K562 (cell line): ENCODE results near the gene IGDCC3. TPM values are rescaled to one million over a fixed set of nuclear protein-coding genes. Genes with fewer than 3 reads are reported as not detected.

Experiments used
- ATAC-seq: fragments of 200-7000 bp; cut with Tn5 transposase; 3 replicates; pipeline ENCODE4 v1.9.1; 2020; ENCODE audit warnings: moderate library complexity
- BruUV-seq: library from RNA; stranded (reverse); fragments of 400-500 nt; replicated peaks from 2 replicates; lab custom pipeline; 2021; lab: Mats Ljungman, UMichigan
- CTCF ChIA-PET: fragments of 300-600 bp; formaldehyde crosslinking; extraction: SDS; loops from one replicate; lab custom pipeline; 2021; ENCODE audit warnings: low intra/inter-chr PET ratio; lab: Yijun Ruan, JAX
- POLR2A ChIA-PET: fragments of 300-600, 350-650 bp; sonication (Branson Sonifier 250); formaldehyde crosslinking; extraction: SDS; loops from one replicate; lab custom pipeline; 2021; ENCODE audit warnings: antibody characterized with exemption, inconsistent platforms; lab: Yijun Ruan, JAX
- DNase-seq, 4 experiments: peaks; one replicate each; pipeline versions ENCODE4 v3.0.0 to v3.0.0-alpha.2; 2011 to 2018; ENCODE audit warnings: low spot score in 3 of 4, mixed read lengths in 3 of 4; ENCODE audit errors: extremely low read depth in 1 of 4
- FAIRE-seq: peaks from 2 replicates; lab custom pipeline; 2011; peaks lifted over from hg19 to GRCh38; lab: Jason Lieb, UNC
- H2AFZ ChIP-seq: 2 replicates; pipeline ENCODE4 v1.6.0; 2011; ENCODE audit warnings: low read depth, low read length, control low read depth, inconsistent platforms
- H3K27ac ChIP-seq: fragments of 200-600 bp; 3 replicates; pipeline ENCODE4 v1.8.0; 2011; ENCODE audit warnings: low read depth, mild to moderate bottlenecking, control low read depth, inconsistent platforms, low read length, moderate library complexity, mixed read lengths; ENCODE audit errors: extremely low read depth
- H3K27me3 ChIP-seq, 2 experiments: fragments of 300-600 bp in 1 of 2; 2 replicates in 1 of 2; 3 replicates in 1 of 2; pipeline versions ENCODE4 v1.6.0 to v1.8.0; 2011; ENCODE audit warnings: inconsistent platforms in 2 of 2, low read length in 2 of 2, mild to moderate bottlenecking in 1 of 2, mixed read lengths in 1 of 2, moderate library complexity in 1 of 2; ENCODE audit not compliant: control insufficient read depth in 2 of 2, insufficient read depth in 2 of 2
- H3K36me3 ChIP-seq: fragments of 300-600 bp; 3 replicates; pipeline ENCODE4 v1.8.0; 2011; ENCODE audit warnings: mild to moderate bottlenecking, low read length, inconsistent platforms; ENCODE audit not compliant: control insufficient read depth, insufficient read depth
- H3K4me1 ChIP-seq, 2 experiments: fragments of 200-600 bp in 1 of 2; replicated peaks in 1 of 2; 2 replicates in 1 of 2; 3 replicates in 1 of 2; pipeline versions ENCODE4 v1.5.1 to v1.8.0; 2011; ENCODE audit warnings: inconsistent platforms in 2 of 2, low read length in 2 of 2, mild to moderate bottlenecking in 1 of 2, mixed read lengths in 1 of 2, moderate library complexity in 1 of 2; ENCODE audit not compliant: control insufficient read depth in 2 of 2, insufficient read depth in 2 of 2
- H3K4me2 ChIP-seq: 2 replicates; pipeline ENCODE4 v1.6.1; 2011; ENCODE audit warnings: low read length, control low read depth, inconsistent platforms, mixed read lengths; ENCODE audit not compliant: insufficient read depth
- H3K4me3 ChIP-seq: fragments of 200-600 bp; sonication (generic), shearing (Covaris generic); 2 replicates; pipeline ENCODE4 v1.5.1; 2016; ENCODE audit warnings: control low read depth, inconsistent platforms
- H3K79me2 ChIP-seq: fragments of 200-600 bp; 3 replicates; pipeline ENCODE4 v1.8.0; 2011; ENCODE audit warnings: low read length, inconsistent platforms; ENCODE audit not compliant: control insufficient read depth, insufficient read depth
- H3K9ac ChIP-seq, 2 experiments: 2 replicates each; pipeline versions ENCODE4 v1.6.0 to v1.6.1; 2011; ENCODE audit warnings: low read depth in 2 of 2, low read length in 2 of 2, control low read depth in 1 of 2, inconsistent platforms in 1 of 2, mild to moderate bottlenecking in 1 of 2, mixed read lengths in 1 of 2; ENCODE audit not compliant: insufficient read depth in 1 of 2
- H3K9me1 ChIP-seq: one replicate; pipeline ENCODE4 v1.6.0; 2011; ENCODE audit warnings: inconsistent platforms, mild to moderate bottlenecking, low read length, moderate library complexity; ENCODE audit not compliant: control insufficient read depth, insufficient read depth
- H3K9me3 ChIP-seq: replicated peaks from 2 replicates; pipeline ENCODE4 v1.5.1; 2011; ENCODE audit warnings: low read depth, low read length, inconsistent platforms; ENCODE audit not compliant: control insufficient read depth, insufficient read depth
- H4K20me1 ChIP-seq: replicated peaks from 2 replicates; pipeline ENCODE4 v1.6.1; 2011; ENCODE audit warnings: low read length, inconsistent platforms, mixed read lengths; ENCODE audit not compliant: control insufficient read depth, insufficient read depth
- ARID1B ChIP-seq: fragments of 450-650 bp; IDR thresholded peaks from 2 replicates; pipeline ENCODE4 v1.6.1; 2016; ENCODE audit warnings: antibody characterized with exemption, mild to moderate bottlenecking, inconsistent platforms
- BCOR ChIP-seq: fragments of 450-650 bp; IDR thresholded peaks from 2 replicates; pipeline ENCODE4 v1.6.1; 2016
- E2F6 ChIP-seq, 2 experiments: IDR thresholded peaks; 2 replicates each; pipeline ENCODE4 v1.6.1; 2011; ENCODE audit warnings: borderline replicate concordance in 1 of 2, control low read depth in 1 of 2, low read depth in 1 of 2, low read length in 1 of 2, mild to moderate bottlenecking in 1 of 2, mixed read lengths in 1 of 2, moderate library complexity in 1 of 2; ENCODE audit not compliant: insufficient read depth in 1 of 2, insufficient read length in 1 of 2, poor library complexity in 1 of 2, severe bottlenecking in 1 of 2; ENCODE audit errors: extremely low read depth in 1 of 2
- ELF2 ChIP-seq: fragments of 250-450 bp; sonication (Bioruptor Pico); IDR thresholded peaks from 2 replicates; pipeline ENCODE4 v1.5.0; 2021; ENCODE audit warnings: mild to moderate bottlenecking
- ELF4 ChIP-seq: fragments of 450-650 bp; formaldehyde crosslinking; IDR thresholded peaks from 2 replicates; pipeline ENCODE4 v1.4.0; 2022; ENCODE audit warnings: missing genetic modification characterization
- FOXK2 ChIP-seq, 2 experiments: fragments of 450-650 bp; IDR thresholded peaks in 1 of 2; conservative IDR thresholded peaks in 1 of 2; 2 replicates each; pipeline ENCODE4 v1.6.1; 2016; ENCODE audit warnings: low read depth in 2 of 2, mild to moderate bottlenecking in 1 of 2
- HLTF ChIP-seq: fragments of 450-650 bp; IDR thresholded peaks from 2 replicates; pipeline ENCODE4 v1.6.1; 2016
- HMG20A ChIP-seq: fragments of 450-650 bp; formaldehyde crosslinking; conservative IDR thresholded peaks from 2 replicates; pipeline ENCODE4 v1.4.0; 2020; ENCODE audit warnings: mild to moderate bottlenecking, mixed read lengths
- NCOA2 ChIP-seq, 2 experiments: fragments of 450-650 bp; IDR thresholded peaks; 2 replicates each; pipeline ENCODE4 v1.6.1; 2018; ENCODE audit warnings: mild to moderate bottlenecking in 2 of 2, moderate library complexity in 1 of 2; ENCODE audit not compliant: partially characterized antibody in 2 of 2
- NCOA4 ChIP-seq: fragments of 450-650 bp; IDR thresholded peaks from 2 replicates; pipeline ENCODE4 v1.6.1; 2018; ENCODE audit warnings: mild to moderate bottlenecking; ENCODE audit not compliant: partially characterized antibody
- RBM39 ChIP-seq: fragments of 200-400 bp; formaldehyde crosslinking; optimal IDR thresholded peaks from 2 replicates; pipeline ENCODE3; 2018; ENCODE audit warnings: low read depth, low read length
- SETDB1 ChIP-seq: IDR thresholded peaks from one replicate; pipeline ENCODE4 v1.6.1; 2012; ENCODE audit warnings: low read length, control low read depth, inconsistent platforms
- SOX6 ChIP-seq: fragments of 450-650 bp; IDR thresholded peaks from 2 replicates; pipeline ENCODE4 v1.6.1; 2014; ENCODE audit warnings: mild to moderate bottlenecking
- STAG1 ChIP-seq: sonication (generic); formaldehyde crosslinking; IDR thresholded peaks from 2 replicates; pipeline ENCODE4 v1.5.0; 2020; ENCODE audit warnings: missing genetic modification reagents, borderline replicate concordance
- TBP ChIP-seq: optimal IDR thresholded peaks from 2 replicates; pipeline ENCODE3; 2011; ENCODE audit warnings: low read depth, low read length, improper control_type of control experiment
- ZNF121 ChIP-seq: sonication (generic); formaldehyde crosslinking; conservative IDR thresholded peaks from 2 replicates; pipeline ENCODE4 v1.8.0; 2022; ENCODE audit warnings: missing genetic modification reagents
- ZNF124 ChIP-seq: sonication (generic); formaldehyde crosslinking; IDR thresholded peaks from 2 replicates; pipeline ENCODE4 v1.8.1; 2022; ENCODE audit warnings: missing genetic modification reagents
- ZNF184 ChIP-seq: sonication (generic); formaldehyde crosslinking; IDR thresholded peaks from 2 replicates; pipeline ENCODE4 v1.5.0; 2020; ENCODE audit warnings: missing genetic modification reagents
- ZNF354B ChIP-seq: fragments of 250-450 bp; sonication (Bioruptor Pico); IDR thresholded peaks from 2 replicates; pipeline ENCODE4 v1.4.0; 2020
- WGBS: fragments of 100-300 bp; shearing (Covaris generic); methylation state at CpG from one replicate; pipeline ENCODE4 v1.1.6; 2016; ENCODE audit warnings: low coverage, mixed read lengths; ENCODE audit not compliant: insufficient coverage; ENCODE audit errors: missing lambda C conversion rate; 5-methylcytosine and 5-hydroxymethylcytosine counted together
- in situ Hi-C: fragments of 300-500 bp; cut with MboI; formaldehyde crosslinking; loops from 4 replicates; pipeline ENCODE4 v1.15.0; 2018; ENCODE audit warnings: inconsistent platforms, mixed read lengths
- intact Hi-C: fragments of 100-400 bp; cut with micrococcal nuclease; formaldehyde crosslinking; loops from 2 replicates; pipeline ENCODE4 v1.14.2; 2022
- polyA plus RNA-seq, 8 experiments: library from polyadenylated mRNA; depleted of rRNA in 4 of 8; stranded (reverse) in 5 of 8; unstranded in 3 of 8; fragments of >200 nt; fragmentation: Nextera tagmentation in 2 of 8; fragmentation: Illumina TruSeq in 1 of 8; extraction: Ambion mirVana in 2 of 8; extraction: Trizol in 1 of 8; gene quantifications; 2 replicates each; pipeline versions ENCODE4 v1.2.1 to v1.2.3, GENCODE V29; 2011 to 2014; ENCODE audit warnings: inconsistent platforms in 1 of 8, missing spikeins in 1 of 8
- total RNA-seq, 7 experiments: library from RNA; depleted of rRNA in 6 of 7; stranded (reverse); fragments of >200 nt in 6 of 7; fragmentation: Illumina TruSeq in 2 of 7; extraction: Trizol in 2 of 7; gene quantifications; 2 replicates each; pipeline versions ENCODE4 v1.2.1 to v1.2.3, GENCODE V29; 2011 to 2021; ENCODE audit warnings: low replicate concordance in 1 of 7

Gene IGDCC3
- total and polyA plus RNA-seq, 9 of the 15 experiments (the other 6 are each of a cell fraction or from before 2014, with no cell fraction given): not detected

DNA sequence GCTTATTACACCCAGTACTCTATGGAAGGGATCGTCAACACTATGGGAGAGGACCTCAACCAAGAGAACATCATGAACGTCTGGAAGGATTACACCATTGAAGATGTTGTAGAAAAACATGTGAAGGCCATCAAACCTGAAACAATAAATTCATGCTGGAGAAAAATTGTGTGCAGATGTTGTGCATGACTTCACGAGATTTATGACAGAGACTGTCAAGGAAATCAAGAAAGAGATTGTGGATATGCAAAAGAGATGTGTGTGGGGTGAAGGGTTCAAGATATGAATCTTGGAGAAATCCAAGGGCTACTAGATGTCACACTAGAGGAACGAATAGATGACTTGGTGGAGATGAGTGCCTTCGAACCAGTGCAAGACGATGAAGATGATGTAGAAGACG lies 87.6 kb downstream of the IGDCC3 start (continued):
- no peak for TF ChIP-seq RBM39
- no peak for TF ChIP-seq TBP
- TF ChIP-seq ZNF184 (CRISPR knock-in tag): no peak
- TF ChIP-seq E2F6 (IDR thresholded peaks at IDR 0.05; ENCODE audit: borderline replicate concordance in 1 of 2, extremely low read depth in 1 of 2, insufficient read depth in 1 of 2, insufficient read length in 1 of 2, low read depth in 1 of 2, low read length in 1 of 2, poor library complexity in 1 of 2, severe bottlenecking in 1 of 2): no peak
- no peak for TF ChIP-seq STAG1 (CRISPR knock-in tag)

GRCh38 chr15:65289261-65289854 lies 88.4 kb downstream of the IGDCC3 start:
- ChIA-PET CTCF (no interaction called here), POLR2A (interaction anchor here (8.4 kb wide), 1 partner anchor 16 kb away, joined by 91 read pairs; the partner anchor contains the start of gene RNU5B-1)
- Histone ChIP-seq H3K27me3 (no peaks in the 10 kb centered on the region), H3K4me2 (no peak overlapping the region), H3K9me3 (no peaks in the 10 kb centered on the region), H3K36me3 (no peaks in the 10 kb centered on the region), H3K9me1 (no peaks in the 10 kb centered on the region), H3K27ac (no peak overlapping the region), H3K79me2 (peaks cover 4% of the 10 kb centered on the region; the same call in 1 of the 3 replicates), H3K4me1 (peaks cover 10 to 17% of the 10 kb centered on the region in 2 experiments; a peak in 4 of 5 replicates), H3K4me3 (no peak overlapping the region), H2AFZ (no peak overlapping the region), H3K9ac (no peak overlapping the region), H4K20me1 (no peaks in the 10 kb centered on the region)
- no peak for DNase-seq
- intact Hi-C loops (no loop called here), in situ Hi-C loops (no loop called here)
- FAIRE-seq: no peak
- WGBS: 53% methylated on average over 5 of the region's 7 CpGs
- BruUV-seq: no TSS peak
- ATAC-seq: no peak
- no peak for TF ChIP-seq ZNF354B
- TF ChIP-seq SOX6: 0 out of 2 replicates have a peak, but pooled peaks have one; percentile 57
- no peak for TF ChIP-seq NCOA2 (IDR thresholded peaks at IDR 0.05; ENCODE audit: partially characterized antibody in 2 of 2)
- 0 out of 2 replicates have a peak, but pooled peaks have one; percentile 15 for TF ChIP-seq BCOR
- no peak for TF ChIP-seq SETDB1
- 0 out of 2 replicates have a peak, but pooled peaks have one; percentile 35 for TF ChIP-seq ZNF121 (CRISPR knock-in tag)
- TF ChIP-seq HLTF: no peak
- TF ChIP-seq ELF2: 0 out of 2 replicates have a peak, but pooled peaks have one; percentile 20
- no peak for TF ChIP-seq NCOA4
- TF ChIP-seq ELF4 (CRISPR knock-in tag): no peak
- no peak for TF ChIP-seq ZNF124 (CRISPR knock-in tag)
- no peak for TF ChIP-seq FOXK2 (conservative IDR thresholded peaks at IDR 0.05 in 1 of 2, IDR thresholded peaks at IDR 0.05 in 1 of 2; ENCODE audit: low read depth in 2 of 2)
- TF ChIP-seq ARID1B: peak; percentile 31
- TF ChIP-seq HMG20A (CRISPR knock-in tag): no peak
